GM12873 (cell line): ENCODE results near the gene IRS2.

Experiments used
- CTCF ChIP-seq: IDR thresholded peaks from 2 replicates; pipeline ENCODE4 v1.5.1; 2012; ENCODE audit warnings: low read depth, mild to moderate bottlenecking, moderate library complexity, low read length, control low read depth; ENCODE audit not compliant: insufficient read depth; ENCODE audit errors: missing control alignments

Gene IRS2

GRCh38 chr13:109809216-109809932 is 23.0 kb upstream of the IRS2 start:
- no peak for TF ChIP-seq CTCF

- TF ChIP-seq CTCF = no peak
Measured at GRCh38 chr13:109807345-109807744, 21.0 kb upstream of the IRS2 start.

GRCh38 chr13:109804654-109805053 is 18.3 kb upstream of the IRS2 start:
- no peak for TF ChIP-seq CTCF

- TF ChIP-seq CTCF = no peak
Measured at GRCh38 chr13:109803825-109804224, 17.4 kb upstream of the IRS2 start.

GRCh38 chr13:109802936-109803335 is 16.6 kb upstream of the IRS2 start:
- TF ChIP-seq CTCF = no peak

- TF ChIP-seq CTCF = no peak
Measured at GRCh38 chr13:109795011-109795410, 8.6 kb upstream of the IRS2 start.

GRCh38 chr13:109794095-109794494 is 7.7 kb upstream of the IRS2 start:
- no peak for TF ChIP-seq CTCF
